Measurements from ENCODE around the gene ANKS1A.
"Not testable (repeated sequence)": the region's sequence is repeated elsewhere in the genome, so short reads cannot be mapped to it uniquely, and the experiment has no call there.

The ANKS1A gene

GRCh38 chr6:35107761-35108160, 218.7 kb downstream of the ANKS1A start:
- DNase-seq (ENCODE audit: low read depth): not testable (repeated sequence)

GRCh38 chr6:35108309-35108885, 219.3 kb downstream of the ANKS1A start:
- DNase-seq (ENCODE audit: low read depth): no peak

DNA sequence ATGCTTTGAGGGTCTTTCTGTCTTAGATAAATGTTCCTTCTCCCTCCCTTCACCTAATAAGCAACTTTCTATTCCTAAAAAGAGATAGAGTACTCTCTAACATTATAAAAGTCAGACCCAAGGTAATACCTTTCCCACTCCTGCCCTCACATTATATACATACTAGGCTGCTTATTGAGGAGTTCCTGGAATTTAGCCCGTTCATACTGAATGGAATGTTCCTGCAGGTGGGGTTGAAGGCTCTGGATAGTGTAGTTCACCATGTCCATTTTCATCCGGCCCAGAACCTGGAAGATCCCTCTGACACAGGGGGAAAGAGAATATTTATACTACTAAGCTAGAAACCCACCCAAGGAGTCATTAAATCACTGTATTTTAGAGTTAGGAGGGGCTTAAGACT, 231.7 kb downstream of the ANKS1A start:
- DNase-seq (ENCODE audit: low read depth): no peak

GRCh38 chr6:35124356-35124755, 235.3 kb downstream of the ANKS1A start:
- no peak for DNase-seq (ENCODE audit: low read depth)

DNA sequence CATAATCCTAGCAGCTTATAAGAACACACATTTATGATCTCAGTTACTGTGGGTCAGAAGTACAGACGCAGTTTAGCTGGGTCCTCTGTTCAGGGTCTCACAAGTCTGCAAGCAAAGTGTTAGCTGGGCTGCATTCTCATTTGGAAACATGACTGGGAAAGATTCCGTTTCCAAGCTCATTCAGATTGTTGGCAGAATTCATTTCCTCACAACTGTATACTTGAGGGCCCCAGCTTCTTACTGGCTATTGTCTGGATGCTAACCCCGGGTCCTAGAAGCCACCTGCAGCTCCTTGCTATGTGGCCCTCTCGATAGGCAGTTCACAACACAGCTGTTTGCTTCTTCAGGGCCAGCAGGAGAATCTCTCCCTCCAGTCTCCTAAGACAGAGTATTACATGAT, 239.0 kb downstream of the ANKS1A start:
- no peak for DNase-seq (ENCODE audit: low read depth)

- no peak for DNase-seq (ENCODE audit: low read depth)
Observed at GRCh38 chr6:35128496-35128895, 239.4 kb downstream of the ANKS1A start.

DNA sequence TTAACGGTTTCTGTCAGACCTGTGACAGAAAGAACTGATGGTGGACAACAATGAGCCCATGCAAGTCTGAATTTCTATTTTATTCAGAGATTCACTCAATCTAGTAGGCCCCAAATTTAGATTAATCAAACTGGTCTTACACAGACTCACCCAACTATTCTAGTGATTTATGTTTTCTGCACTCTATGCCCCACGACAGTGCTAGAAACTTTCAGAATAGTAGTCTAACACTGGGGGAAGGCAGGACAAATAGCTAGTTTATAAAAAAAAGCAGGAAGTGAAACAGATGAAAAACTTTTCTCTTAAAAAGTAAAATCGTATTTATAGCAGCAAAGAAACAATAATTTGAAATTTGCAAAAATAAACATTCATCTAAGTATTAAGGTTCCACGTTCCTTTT, 247.1 kb downstream of the ANKS1A start:
- DNase-seq (ENCODE audit: low read depth): no peak

DNA sequence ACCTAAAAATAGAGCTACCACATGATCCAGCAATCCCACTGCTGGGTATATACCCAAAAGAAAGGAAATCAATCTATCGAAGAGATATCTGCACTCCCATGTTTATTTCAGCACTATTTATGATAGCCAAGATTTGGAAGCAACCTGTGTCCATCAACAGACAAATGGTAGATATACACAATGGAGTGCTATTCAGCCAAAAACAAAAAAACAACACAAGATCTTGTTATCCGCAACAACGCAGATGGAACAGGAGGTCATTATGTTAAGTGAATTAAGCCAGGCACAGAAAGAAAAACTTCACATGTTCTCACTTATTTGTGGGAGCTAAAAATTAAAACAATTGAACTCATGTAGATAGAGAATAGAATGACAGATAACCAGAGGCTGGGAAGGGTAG, 249.1 kb downstream of the ANKS1A start:
- not testable (repeated sequence) for DNase-seq (ENCODE audit: low read depth)

DNA sequence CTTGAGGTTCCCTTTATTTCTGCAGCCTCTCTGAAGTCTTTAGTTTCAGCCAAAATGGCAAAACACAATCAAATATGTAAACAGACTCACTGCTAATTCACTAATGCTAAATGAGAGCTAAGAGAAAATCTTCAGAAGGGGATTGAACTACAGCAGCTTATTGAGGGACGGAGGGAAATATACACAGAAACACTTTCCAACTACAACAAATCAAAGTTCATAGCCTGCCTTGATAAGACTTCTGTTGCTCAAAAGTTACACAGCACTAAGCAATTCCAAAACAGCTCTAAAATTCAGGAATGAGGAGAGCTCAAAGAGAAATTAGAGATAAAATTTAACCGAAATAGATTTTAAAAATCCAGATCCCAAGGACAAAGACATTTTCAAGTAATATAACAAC, 250.4 kb downstream of the ANKS1A start:
- DNase-seq (ENCODE audit: low read depth): no peak

- DNase-seq (ENCODE audit: low read depth): peak; percentile 10
Observed at GRCh38 chr6:35139924-35140638, 251.0 kb downstream of the ANKS1A start.

- DNase-seq (ENCODE audit: low read depth): no peak
Observed at GRCh38 chr6:35140639-35141006, 251.6 kb downstream of the ANKS1A start.
